Kidney capillary endothelial cell (primary cell): ENCODE data around the gene PACRG.

Source experiments
- DNase-seq: peaks from one replicate; pipeline ENCODE4 v3.0.0-alpha.2; 2018; ENCODE audit warnings: low spot score

Gene PACRG

DNA sequence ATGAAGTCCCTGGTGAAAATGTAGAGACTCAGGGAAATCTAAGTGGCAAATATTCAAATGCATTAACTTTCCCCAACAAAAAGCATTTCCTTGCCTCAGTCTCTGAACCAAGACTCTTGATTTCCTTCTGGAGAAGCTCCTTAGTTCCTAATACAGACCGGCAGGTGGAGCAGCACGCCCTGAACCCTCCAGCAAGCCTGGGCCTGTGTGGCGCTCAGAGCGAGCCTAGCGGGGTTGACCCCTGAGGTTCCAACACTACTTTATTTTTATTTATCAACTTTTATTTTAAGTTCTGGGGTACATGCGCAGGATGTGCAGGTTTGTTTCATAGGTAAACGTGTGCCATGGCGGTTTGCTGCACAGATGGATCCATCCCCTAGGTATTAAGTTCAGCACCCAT, 50.8 kb downstream of the PACRG start:
- no peak for DNase-seq

DNA sequence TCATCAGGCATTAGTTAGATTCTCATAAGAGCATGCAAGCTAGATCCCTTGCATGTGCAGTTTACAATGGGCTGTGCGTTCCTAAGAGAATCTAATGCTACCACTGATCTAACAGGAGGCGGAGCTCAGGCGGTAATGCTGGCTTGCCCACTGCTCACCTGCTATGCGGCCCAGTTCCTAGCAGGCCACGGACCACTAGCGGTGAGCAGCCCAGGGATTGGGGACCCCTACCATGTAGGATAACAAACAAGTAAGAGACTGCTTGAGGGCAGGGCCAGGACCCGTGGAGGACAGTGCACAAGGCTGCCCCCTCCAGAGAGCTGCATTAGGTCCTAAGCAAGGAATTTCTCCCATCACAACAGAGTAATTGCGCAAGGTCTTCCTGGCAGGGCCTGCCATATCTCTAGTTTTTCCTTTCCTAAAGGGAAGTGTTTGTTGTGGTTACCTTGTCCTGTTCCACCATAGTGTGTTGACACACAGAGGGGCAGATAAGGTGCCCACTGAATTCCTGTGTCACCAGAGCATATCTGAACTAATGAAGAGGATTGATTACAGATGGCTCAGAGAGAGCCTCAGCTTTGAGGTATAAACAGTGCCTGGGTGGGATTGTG, 58.0 kb downstream of the PACRG start:
- DNase-seq: no peak

DNA sequence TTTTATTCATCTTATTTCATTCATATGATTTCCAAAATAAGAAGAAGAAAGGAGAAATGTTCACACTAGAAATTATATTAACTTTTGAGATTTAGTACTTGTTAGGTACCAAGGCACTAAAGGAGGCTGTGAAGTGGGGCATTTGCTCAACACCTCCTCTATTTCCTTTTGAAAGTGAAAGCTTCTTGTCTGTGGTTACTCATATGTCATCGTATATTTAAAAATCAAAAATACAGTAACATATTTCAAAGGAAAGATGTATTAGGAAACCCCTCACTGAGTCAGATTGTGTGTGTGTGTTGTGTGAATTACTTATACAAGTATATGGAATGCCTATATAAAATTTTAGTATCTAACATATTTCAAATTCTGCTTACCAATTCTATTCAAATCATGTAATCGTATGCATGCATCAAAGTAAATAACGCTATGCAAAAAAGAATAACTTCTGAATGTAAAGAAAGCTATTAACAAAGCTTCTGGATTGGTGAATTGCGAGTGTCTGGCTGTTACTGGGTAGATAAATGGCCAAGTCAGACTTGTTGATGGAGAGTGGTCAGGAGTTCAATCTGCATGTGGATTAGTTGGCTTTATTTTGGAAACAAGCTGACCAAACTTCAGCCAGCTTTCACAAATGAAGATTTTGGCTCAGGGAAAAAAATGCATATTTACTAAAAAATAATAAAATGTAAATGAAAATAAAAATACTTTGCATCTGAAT, 70.9 kb downstream of the PACRG start:
- DNase-seq: no peak

DNA sequence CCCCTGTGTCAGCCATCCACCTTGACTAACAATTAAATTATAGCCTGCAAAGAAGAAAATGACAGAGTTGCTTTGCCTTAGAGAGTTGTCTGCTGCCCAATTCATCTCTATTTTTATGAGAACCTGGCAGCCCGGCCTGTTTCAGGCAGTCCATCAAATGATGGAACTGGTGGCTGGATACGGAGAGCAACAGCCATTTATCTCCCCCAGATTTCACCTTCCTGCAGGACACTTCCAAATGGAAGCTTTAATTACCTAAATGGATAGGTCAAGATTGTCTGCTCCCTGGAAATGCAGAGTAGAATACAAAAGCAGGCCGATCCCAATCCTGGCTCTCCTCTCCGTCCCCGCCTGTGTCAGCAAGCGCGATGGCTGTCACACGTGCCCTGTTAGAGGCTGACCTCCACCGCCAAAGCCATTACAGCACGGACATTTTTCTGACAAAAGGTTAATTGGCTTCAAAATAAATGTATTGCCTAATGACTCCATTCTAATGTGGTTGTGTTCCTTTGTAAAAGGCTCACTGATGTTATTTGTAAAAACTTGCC, 86.7 kb downstream of the PACRG start:
- DNase-seq: no peak

DNA sequence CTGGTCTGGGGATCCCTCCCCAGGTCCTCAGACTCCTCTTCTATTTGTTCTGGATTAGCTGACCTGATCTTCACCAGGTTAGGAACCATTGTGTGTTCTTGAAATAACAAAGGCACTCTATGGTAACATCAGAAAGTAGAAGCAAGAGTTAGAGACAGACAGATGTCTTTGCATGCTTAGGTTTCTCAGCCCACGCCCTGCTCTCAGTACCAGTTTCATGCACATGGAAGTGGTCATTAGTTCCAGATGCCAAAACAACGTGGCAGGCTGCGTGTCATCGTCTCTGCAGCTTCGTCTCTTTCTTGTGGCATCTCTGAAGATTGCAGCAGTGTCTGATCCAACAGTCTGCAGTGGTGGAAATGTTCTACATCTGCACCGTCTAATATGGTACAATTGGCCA, 89.4 kb downstream of the PACRG start:
- DNase-seq: no peak

DNA sequence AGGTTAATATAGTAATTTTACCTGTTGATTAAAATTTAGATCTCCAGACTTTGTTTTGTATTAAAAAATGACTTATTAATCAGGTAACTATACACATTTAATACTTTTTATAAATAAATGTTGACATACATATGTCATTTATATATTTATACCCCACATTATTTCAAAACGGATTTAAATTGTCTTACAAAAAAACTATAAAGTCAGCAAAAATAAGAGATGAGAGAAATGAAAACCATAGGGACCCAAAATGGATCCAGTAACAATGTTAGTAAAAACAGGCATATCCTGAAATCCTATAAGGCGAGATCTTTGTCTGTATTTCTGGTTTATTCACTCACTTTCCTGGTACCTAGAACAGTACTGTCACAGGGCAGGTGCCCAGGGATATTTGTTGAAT, 91.5 kb downstream of the PACRG start:
- DNase-seq: no peak

DNA sequence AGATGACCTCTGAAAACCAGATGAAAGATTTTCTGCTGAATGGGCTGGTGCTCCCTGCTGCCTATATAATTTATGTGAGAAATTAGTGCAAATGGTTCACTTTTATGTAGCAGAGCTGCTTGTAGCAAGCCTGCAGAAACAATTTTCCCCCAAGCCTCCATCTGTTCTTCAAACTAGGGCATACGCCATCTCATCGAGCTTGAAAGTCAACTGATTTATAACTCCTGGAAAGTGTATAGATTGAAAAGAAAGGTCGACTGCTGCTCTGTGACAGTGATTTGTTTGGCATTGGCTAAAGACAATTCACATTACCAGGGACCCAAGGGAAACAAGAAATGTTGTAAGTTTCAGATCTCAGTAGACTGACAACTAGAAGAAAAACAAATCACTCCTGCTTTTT, 93.3 kb downstream of the PACRG start:
- no peak for DNase-seq

DNA sequence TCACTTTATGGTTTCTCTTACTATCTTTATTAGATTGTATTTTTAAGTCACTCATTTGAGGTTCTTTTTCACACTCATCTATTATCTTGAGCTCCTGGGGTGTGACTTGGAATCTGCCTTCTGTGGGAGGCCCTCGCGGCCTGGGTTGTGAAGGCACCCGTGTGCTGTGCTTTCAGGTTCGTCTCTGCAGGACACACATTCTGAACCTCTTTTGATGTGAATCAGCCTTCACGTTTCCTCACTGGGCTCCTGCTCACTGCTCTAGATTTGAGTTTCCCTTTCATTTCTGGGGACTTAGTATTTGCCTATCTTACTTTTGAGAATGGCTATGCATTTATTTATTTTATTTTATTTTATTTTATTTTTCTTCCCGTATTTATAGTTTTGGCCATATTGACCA, 97.8 kb downstream of the PACRG start:
- DNase-seq: no peak

DNA sequence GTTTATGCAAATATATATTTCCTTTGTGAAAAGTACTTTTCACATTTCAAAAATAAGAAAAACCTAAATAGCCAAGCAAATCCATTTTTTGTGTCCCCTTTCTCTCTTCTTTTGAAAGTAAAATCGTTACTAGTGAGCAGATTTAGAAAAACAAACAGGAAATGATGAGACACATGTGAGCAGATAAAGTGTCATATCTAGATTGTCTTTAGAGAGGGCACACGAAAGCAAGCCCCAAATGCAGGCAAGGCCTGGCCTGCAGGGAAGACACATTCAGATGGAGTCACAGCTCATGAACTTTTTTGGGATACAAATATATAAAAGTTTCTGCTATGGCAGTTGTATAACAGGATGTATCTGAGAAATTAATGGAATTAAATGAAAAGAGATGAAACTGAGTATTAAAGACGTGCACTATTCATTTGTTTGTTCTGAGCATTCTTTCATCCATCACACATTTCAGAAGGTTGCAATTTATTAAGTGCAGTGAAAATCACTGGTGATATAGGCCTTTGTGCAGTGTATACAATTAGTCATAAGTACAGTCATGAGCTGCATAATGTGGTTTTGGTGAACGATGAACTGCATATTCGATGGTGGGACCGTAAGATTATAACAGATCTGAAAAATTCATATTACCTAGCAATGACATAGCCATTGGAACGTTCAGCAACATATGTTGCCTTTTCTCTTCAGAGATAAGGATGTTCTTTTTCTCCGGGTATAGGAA, 101.4 kb downstream of the PACRG start:
- no peak for DNase-seq

DNA sequence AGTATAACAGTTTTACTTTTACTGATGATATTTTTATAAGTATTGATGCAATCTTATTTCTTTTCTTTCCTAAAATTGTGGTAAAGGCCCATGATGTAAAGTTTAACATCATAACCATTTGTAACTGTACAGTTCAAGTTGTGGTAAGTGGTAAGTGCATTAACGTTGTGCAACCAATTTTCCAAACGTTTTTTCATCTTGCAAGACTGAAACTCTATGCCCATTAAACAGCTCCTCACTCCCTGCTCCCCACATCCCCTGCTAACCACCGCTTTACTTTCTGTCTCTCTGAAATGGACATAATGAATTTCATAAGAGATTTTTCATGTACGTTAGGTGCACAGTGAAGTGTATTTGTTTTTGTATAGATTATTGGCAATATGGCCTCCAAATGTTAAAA, 106.0 kb downstream of the PACRG start:
- DNase-seq: no peak

DNA sequence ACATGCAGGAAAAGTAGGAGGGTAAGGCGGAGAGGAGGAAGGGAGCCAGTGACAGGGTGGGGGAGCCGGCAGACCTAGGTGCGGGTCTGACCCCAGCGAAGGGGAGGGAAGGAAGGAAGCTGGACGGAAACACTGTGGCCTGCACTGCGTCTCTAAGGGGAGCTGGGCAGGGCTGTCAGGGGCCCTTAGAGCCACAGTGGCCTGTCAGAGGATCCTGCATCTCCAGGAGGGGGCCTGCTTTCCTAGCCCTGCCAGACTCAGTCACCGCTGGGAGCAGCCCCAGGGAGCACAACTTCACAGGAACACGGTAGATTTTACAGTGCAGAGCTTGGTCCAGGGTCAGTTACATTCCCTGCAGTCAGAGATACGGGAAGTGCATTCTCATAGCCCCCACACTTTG, 118.2 kb downstream of the PACRG start:
- no peak for DNase-seq

DNA sequence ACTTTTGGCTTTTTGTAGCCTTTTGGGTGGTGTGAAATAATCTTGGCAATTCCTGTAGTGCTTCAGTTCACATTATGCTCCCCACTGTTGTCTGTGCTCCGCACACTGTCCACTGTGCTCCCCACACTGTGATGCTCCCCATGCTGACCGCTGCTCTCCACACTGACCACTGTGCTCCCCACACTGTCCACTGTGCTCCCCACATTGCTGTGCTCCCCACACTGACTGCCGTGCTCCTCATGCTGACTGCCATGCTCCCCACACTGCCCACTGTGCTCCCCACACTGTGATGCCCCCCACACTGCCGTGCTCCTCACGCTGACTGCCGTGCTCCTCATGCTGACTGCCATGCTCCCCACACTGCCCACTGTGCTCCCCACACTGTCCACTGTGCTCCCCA, 118.9 kb downstream of the PACRG start:
- DNase-seq: no peak

DNA sequence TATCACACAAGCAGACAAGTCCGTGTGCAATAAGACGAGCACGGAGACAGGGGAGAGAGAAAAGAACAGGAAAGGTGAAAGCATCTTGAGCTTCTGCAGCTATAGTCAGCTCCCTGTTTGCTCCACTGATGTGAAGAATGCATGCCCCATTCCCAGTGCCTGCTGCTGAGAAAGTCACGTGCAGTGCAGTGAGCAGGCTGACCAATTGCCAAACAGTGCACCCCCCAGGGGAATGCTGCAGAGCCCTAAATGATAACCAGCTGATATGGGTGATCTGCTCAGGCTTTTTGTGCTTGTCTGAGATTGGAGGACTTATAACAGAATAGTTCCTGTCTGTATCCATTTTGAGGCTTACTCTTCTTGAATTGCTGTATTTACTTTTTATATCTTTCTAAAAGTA, 121.5 kb downstream of the PACRG start:
- DNase-seq: no peak

DNA sequence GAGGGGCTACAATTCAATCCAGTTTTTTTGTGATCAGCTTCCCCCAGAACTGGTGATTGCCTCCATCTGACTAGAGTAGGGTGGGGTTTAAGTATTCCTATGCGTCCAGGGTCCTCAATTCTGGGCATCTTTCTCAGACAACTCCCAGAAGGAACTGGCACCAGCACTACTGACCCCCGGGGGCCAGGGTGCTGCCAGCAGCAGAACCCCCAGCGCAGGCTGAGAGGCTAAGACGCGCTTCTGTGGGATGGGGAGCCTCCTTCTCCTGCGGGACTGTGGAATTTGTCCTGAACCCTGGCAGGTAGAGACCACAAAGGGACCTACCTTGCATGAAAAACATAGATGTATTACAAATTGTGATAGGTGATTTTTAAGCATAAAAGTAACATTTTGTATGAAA, 124.4 kb downstream of the PACRG start:
- no peak for DNase-seq

DNA sequence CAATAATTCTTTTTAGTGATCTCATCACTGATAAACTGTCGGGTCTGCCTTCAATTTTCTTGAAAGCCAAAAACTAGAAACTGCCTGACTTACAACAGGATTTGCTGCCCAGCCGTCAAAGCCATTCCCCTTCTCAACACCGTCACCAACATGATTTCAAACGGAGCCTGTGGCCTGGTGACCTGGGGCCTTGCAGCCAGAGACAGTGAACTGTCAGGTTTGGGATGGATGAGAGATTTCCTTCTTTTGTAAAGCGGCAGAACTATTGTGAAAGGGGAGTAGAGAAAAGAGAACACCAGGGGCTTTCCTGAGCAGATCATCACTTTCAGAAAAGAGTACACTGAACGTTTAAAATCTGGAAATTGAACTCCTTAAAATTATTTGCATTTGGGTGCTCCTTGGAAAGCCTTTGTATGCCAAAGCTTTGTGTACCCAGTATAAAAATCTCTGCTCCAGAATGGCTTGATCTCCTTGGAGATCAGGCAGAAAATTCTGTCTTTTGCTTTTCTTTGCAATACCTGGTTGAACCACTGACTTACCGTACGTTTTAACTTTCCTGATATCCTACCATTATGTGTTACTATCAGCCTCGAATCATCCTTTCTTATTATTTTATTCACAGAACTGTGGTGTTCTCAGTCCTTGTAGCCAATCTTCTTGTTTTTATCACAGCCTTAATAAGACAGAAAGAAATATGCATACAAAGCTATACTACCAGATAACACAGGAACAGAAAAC, 125.2 kb downstream of the PACRG start:
- DNase-seq: no peak

DNA sequence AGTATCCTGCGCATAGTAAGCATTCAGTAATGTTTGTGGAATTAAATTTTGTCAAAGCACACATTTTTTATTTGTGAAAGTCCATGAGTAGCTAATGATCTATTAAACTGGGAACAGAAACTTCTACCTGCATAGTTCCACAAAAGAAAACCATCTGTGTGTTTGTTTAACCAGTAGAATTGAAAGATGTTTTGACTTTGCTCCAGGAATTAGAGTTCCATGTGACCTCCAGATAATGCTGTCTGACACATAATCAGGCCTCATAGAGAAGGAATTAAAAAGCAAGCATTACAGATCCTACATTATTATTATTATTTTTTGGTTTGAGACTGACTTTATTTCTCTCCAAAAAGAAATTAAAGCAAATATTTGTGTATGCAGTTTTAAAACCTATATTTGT, 126.5 kb downstream of the PACRG start:
- DNase-seq: no peak

DNA sequence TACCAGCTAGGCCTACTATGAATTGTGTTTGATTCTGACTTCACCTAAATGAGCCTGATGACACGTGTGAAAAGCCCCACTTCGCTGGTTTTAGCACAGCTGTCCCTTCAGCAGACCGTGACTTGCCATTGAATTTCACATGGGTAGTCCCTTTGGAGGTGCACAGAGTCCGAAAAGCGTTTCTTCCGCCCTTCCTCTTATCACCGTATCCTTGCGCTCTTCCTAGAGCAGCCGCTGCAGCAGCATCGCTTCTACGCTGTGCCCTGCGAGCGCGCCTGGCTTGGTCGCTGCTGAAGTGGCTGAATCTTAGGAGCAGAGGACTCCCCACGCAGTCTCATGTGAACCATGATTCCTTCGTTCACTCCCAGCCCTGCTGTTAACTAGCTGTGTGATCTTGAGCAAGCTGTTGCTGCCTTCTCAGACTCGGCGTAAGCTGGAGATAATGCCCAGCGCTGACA, 127.0 kb downstream of the PACRG start:
- DNase-seq: no peak

DNA sequence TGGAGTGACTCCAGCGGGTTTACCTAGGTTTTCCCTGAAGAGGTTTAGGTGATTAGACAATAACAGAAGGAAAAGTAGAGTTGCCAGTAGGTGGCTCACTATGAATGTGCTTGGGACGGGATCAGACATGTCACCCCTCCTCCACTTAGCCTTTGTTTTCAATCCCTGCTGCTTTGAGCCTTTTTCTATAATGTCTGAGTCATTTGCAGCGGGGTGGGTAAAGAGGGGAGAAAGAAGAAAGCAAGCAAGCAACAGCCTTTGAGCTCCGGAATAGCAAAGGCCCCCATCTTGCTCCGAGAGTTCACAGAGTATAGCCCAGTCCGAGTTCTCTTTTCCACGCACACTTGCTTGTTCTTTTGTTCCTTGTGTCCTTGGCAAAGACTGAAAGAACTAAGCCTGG, 129.1 kb downstream of the PACRG start:
- peak; percentile 79 for DNase-seq

DNA sequence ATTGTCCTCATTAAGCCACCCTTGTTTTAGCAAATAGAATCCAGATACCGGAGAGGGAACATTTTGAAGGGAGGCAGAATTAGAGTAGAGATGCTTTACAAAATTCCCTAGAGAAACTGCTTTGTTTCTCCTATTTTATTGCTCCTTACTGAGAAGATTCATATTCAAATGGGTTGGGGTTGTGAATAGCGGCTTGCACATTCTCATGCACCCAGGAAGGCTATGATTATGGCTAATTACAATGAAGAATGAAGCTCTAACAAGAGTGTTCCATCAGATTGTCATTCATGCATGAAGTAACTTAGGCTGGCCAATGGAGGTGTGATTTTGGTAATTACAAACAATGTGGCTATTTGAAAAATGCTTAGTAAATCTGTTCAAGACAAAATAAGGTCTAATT, 129.6 kb downstream of the PACRG start:
- no peak for DNase-seq

DNA sequence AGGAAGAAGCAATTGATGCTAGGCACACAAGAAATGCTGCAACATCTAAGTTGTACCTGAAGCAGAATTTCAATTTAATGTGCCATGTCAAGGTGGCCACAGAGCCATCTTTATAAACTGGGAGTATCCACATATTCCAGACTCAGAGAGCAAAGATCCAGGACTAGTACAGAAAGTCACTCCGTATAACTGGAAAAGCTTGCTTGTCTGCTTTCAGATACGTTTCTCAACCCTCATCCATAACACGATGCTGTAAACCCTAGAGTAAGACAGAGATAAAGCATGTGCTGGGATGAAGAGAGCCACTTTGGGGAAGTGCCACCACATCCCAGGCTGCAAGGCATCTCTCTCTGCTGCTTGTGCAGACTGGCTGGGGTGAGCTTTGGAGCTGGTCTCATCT, 134.7 kb downstream of the PACRG start:
- no peak for DNase-seq

DNA sequence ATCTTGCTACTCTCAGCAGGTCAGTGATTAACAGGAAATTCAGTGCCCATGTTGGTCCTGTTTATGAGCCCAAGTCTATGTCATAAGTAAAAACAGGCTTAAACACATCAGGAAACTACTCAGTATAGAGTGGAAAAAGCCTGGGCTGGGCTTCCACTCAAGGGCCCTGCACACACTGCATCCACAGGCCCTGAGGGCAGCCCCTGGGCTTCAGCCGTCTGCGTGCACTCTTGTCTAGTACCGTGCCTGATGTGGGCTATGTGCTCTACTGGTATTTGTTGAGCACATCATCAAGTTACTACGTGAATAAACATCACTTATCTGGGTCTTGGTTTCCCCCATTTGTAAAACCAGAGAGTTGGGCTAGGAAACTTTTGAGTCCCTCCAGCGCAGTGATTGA, 135.2 kb downstream of the PACRG start:
- DNase-seq: no peak

DNA sequence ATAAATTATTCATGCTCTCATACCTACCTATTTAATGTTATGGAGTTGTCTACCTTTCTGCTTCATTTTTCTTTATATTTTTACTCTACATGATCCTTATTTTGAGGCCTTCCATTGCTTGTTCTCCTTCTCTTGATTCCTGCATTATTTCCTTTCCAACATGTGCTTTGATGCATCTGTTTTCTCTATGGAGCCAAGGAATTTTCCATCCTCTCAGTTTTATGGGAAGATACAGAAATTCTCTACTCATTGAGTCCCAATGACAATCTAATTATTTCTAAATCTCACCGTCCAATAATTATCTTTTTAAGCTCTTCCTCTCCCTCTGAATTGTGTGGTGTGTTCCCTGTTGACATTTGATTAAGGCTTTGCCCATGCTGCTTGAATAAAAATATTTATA, 136.0 kb downstream of the PACRG start:
- no peak for DNase-seq
